OCI-LY1 (cell line): ENCODE measurements around the gene ACTL7B.

Experiments used
- H2AFZ ChIP-seq: fragments of 200-600 bp; sonication (generic), shearing (Covaris generic); 2 replicates; pipeline ENCODE4 v1.6.0; 2014; ENCODE audit warnings: antibody characterized with exemption, mild to moderate bottlenecking, low read length
- H3F3A ChIP-seq: fragments of 200-600 bp; sonication (generic), shearing (Covaris generic); 2 replicates; pipeline ENCODE4 v1.6.0; 2014; ENCODE audit warnings: mild to moderate bottlenecking, antibody characterized with exemption, low read length, moderate library complexity; ENCODE audit not compliant: insufficient read depth
- H3K27ac ChIP-seq: fragments of 200-600 bp; sonication (generic); 2 replicates; pipeline ENCODE4 v1.5.1; 2014; ENCODE audit warnings: low read length, mixed run types, mild to moderate bottlenecking, low read depth; ENCODE audit not compliant: poor library complexity, severe bottlenecking
- H3K27me3 ChIP-seq: fragments of 200-600 bp; sonication (generic); 2 replicates; pipeline ENCODE4 v1.6.0; 2014; ENCODE audit warnings: antibody characterized with exemption, mild to moderate bottlenecking, low read length, moderate library complexity; ENCODE audit not compliant: insufficient read depth
- H3K36me3 ChIP-seq: fragments of 200-600 bp; sonication (generic); 2 replicates; pipeline ENCODE4 v1.6.1; 2014; ENCODE audit warnings: mild to moderate bottlenecking, antibody characterized with exemption, low read length, moderate library complexity, mixed read lengths; ENCODE audit not compliant: insufficient read depth
- H3K4me1 ChIP-seq: fragments of 200-600 bp; sonication (generic); 2 replicates; pipeline ENCODE4 v1.5.1; 2014; ENCODE audit warnings: mild to moderate bottlenecking, low read length, moderate library complexity; ENCODE audit not compliant: insufficient read depth, severe bottlenecking
- H3K4me2 ChIP-seq: fragments of 200-600 bp; sonication (generic), shearing (Covaris generic); 2 replicates; pipeline ENCODE4 v1.6.1; 2014; ENCODE audit warnings: low read length
- H3K4me3 ChIP-seq: fragments of 200-600 bp; sonication (generic); 2 replicates; pipeline ENCODE4 v1.5.1; 2014; ENCODE audit warnings: low read length, low read depth, mild to moderate bottlenecking, mixed read lengths; ENCODE audit not compliant: poor library complexity, severe bottlenecking
- H3K79me2 ChIP-seq: fragments of 200-600 bp; shearing (Covaris generic); 2 replicates; pipeline ENCODE4 v1.6.1; 2016; ENCODE audit warnings: mixed run types, low read length, mixed read lengths; ENCODE audit not compliant: insufficient read depth
- H3K9ac ChIP-seq: fragments of 200-600 bp; sonication (generic), shearing (Covaris generic); 2 replicates; pipeline ENCODE4 v1.6.1; 2014; ENCODE audit warnings: mild to moderate bottlenecking, low read length, mixed read lengths
- H3K9me2 ChIP-seq: fragments of 200-600 bp; sonication (generic), shearing (Covaris generic); 2 replicates; pipeline ENCODE4 v1.6.1; 2014; ENCODE audit warnings: low read depth, mild to moderate bottlenecking, low read length, mixed read lengths
- H3K9me3 ChIP-seq: fragments of 200-600 bp; shearing (Covaris generic); 2 replicates; pipeline ENCODE4 v1.6.1; 2014; ENCODE audit warnings: low read length, mixed read lengths
- H4K20me1 ChIP-seq: fragments of 200-600 bp; sonication (generic), shearing (Covaris generic); 2 replicates; pipeline ENCODE4 v1.6.0; 2016; ENCODE audit warnings: mild to moderate bottlenecking, low read length; ENCODE audit not compliant: insufficient read depth
- CTCF ChIP-seq: fragments of 200-600 bp; sonication (generic), shearing (Covaris generic); IDR thresholded peaks from 2 replicates; pipeline ENCODE4 v1.5.1; 2017; ENCODE audit warnings: mild to moderate bottlenecking, antibody characterized with exemption, low read length, moderate library complexity, mixed read lengths
- EZH2 ChIP-seq: fragments of 200-600 bp; sonication (generic), shearing (Covaris generic); IDR thresholded peaks from 2 replicates; pipeline ENCODE4 v1.8.0; 2017; ENCODE audit warnings: borderline replicate concordance, mixed run types, mild to moderate bottlenecking, antibody characterized with exemption, low read length, moderate library complexity, mixed read lengths

Gene ACTL7B

GRCh38 chr9:108845947-108846346 lies 9.8 kb downstream of the ACTL7B start:
- no peak overlapping the region for H3K9ac ChIP-seq
- no peaks in the 10 kb centered on the region for H3K9me2 ChIP-seq
- TF ChIP-seq CTCF (no peak), EZH2 (no peak)

GRCh38 chr9:108845507-108845906 lies 10.3 kb downstream of the ACTL7B start:
- no peak overlapping the region for H3K4me2 ChIP-seq
- no peaks in the 10 kb centered on the region for H3K36me3 ChIP-seq
- no peak overlapping the region for H3K9ac ChIP-seq
- H3K27ac ChIP-seq, result no peak overlapping the region
- no peaks in the 10 kb centered on the region for H3K9me3 ChIP-seq
- H3K4me3 ChIP-seq, result no peak overlapping the region
- TF ChIP-seq CTCF (no peak), EZH2 (no peak)
- no peaks in the 10 kb centered on the region for H3K4me1 ChIP-seq
- no peaks in the 10 kb centered on the region for H3K9me2 ChIP-seq
- no peaks in the 10 kb centered on the region for H3F3A ChIP-seq
- H2AFZ ChIP-seq, result no peak overlapping the region
- H3K79me2 ChIP-seq, result no peaks in the 10 kb centered on the region
- H4K20me1 ChIP-seq, result no peaks in the 10 kb centered on the region
- no peaks in the 10 kb centered on the region for H3K27me3 ChIP-seq

More at GRCh38 chr9:108845947-108846346, 9.8 kb downstream of the ACTL7B start:
- H3K36me3 ChIP-seq, result no peaks in the 10 kb centered on the region
- H3F3A ChIP-seq, result no peaks in the 10 kb centered on the region
- H3K4me2 ChIP-seq, result no peak overlapping the region
- H3K27me3 ChIP-seq, result no peaks in the 10 kb centered on the region
- no peaks in the 10 kb centered on the region for H3K9me3 ChIP-seq
- no peak overlapping the region for H3K27ac ChIP-seq
- no peak overlapping the region for H2AFZ ChIP-seq
- no peaks in the 10 kb centered on the region for H3K4me1 ChIP-seq
- no peak overlapping the region for H3K4me3 ChIP-seq
- no peaks in the 10 kb centered on the region for H3K79me2 ChIP-seq
- H4K20me1 ChIP-seq, result no peaks in the 10 kb centered on the region

GRCh38 chr9:108844856-108845255 lies 10.9 kb downstream of the ACTL7B start:
- Histone ChIP-seq H3K27me3 (no peaks in the 10 kb centered on the region), H3K4me1 (no peaks in the 10 kb centered on the region), H3K4me2 (no peak overlapping the region), H3K27ac (no peak overlapping the region), H3K4me3 (no peak overlapping the region), H3K9ac (no peak overlapping the region), H2AFZ (no peak overlapping the region), H3K36me3 (no peaks in the 10 kb centered on the region), H3K79me2 (no peaks in the 10 kb centered on the region), H3F3A (no peaks in the 10 kb centered on the region), H4K20me1 (no peaks in the 10 kb centered on the region), H3K9me2 (no peaks in the 10 kb centered on the region), H3K9me3 (no peaks in the 10 kb centered on the region)
- TF ChIP-seq EZH2 (no peak), CTCF (no peak)
